ENCODE results near the gene CPO.

CPO gene

GRCh38 chr2:206988884-206989283 is 49.6 kb downstream of the CPO start:
- no peak for TF ChIP-seq CTCF (IDR thresholded peaks at IDR 0.05; ENCODE audit: insufficient read depth, low read depth, low read length, missing control alignments)
- no peak overlapping the region for H3K4me3 ChIP-seq (ENCODE audit: low read length)
- no peak for DNase-seq (ENCODE audit: low read depth)

GRCh38 chr2:206989311-206989710 is 50.0 kb downstream of the CPO start:
- H3K4me3 ChIP-seq (ENCODE audit: low read length): no peak overlapping the region
- peak; percentile 73 for TF ChIP-seq CTCF (IDR thresholded peaks at IDR 0.05; ENCODE audit: insufficient read depth, low read depth, low read length, missing control alignments)
- peak; percentile 50 for DNase-seq (ENCODE audit: low read depth)

- TF ChIP-seq CTCF (IDR thresholded peaks at IDR 0.05; ENCODE audit: insufficient read depth, low read depth, low read length, missing control alignments): no peak
- DNase-seq (ENCODE audit: low read depth): no peak
These were observed 51.0 kb downstream of the CPO start for GRCh38 chr2:206990360-206990759.

GRCh38 chr2:206991070-206991469 is 51.8 kb downstream of the CPO start:
- no peak for TF ChIP-seq CTCF (IDR thresholded peaks at IDR 0.05; ENCODE audit: insufficient read depth, low read depth, low read length, missing control alignments)

More at GRCh38 chr2:206990360-206990759, 51.0 kb downstream of the CPO start:
- H3K4me3 ChIP-seq (ENCODE audit: low read length): no peak overlapping the region

GRCh38 chr2:206993396-206993911 is 54.1 kb downstream of the CPO start:
- H3K4me3 ChIP-seq (ENCODE audit: low read length): no peak overlapping the region
- no peak for TF ChIP-seq CTCF (IDR thresholded peaks at IDR 0.05; ENCODE audit: insufficient read depth, low read depth, low read length, missing control alignments)
- no peak for DNase-seq (ENCODE audit: low read depth)

More at GRCh38 chr2:206991070-206991469, 51.8 kb downstream of the CPO start:
- no peak overlapping the region for H3K4me3 ChIP-seq (ENCODE audit: low read length)
- DNase-seq (ENCODE audit: low read depth): no peak

- DNase-seq (ENCODE audit: low read depth): no peak
- H3K4me3 ChIP-seq (ENCODE audit: low read length): no peak overlapping the region
- TF ChIP-seq CTCF (IDR thresholded peaks at IDR 0.05; ENCODE audit: insufficient read depth, low read depth, low read length, missing control alignments): no peak
These were observed 54.6 kb downstream of the CPO start for GRCh38 chr2:206993964-206994363.

GRCh38 chr2:206996556-206997065 is 57.3 kb downstream of the CPO start:
- TF ChIP-seq CTCF (IDR thresholded peaks at IDR 0.05; ENCODE audit: insufficient read depth, low read depth, low read length, missing control alignments): no peak
- H3K4me3 ChIP-seq (ENCODE audit: low read length): no peak overlapping the region
- no peak for DNase-seq (ENCODE audit: low read depth)

All from epithelial cell of esophagus (primary cell).